ENCODE data around the gene HGFAC. TPM values are rescaled to one million over a fixed set of nuclear protein-coding genes. Genes with fewer than 3 reads are reported as not detected.

Gene HGFAC
- total RNA-seq, 2 donors from 2014 or later: 0.95 TPM; not detected in 1

- H3K36me3 ChIP-seq: no peaks in the 10 kb centered on the region
- H3K9me3 ChIP-seq: no peaks in the 10 kb centered on the region
- ATAC-seq (ENCODE audit: insufficient number of reproducible peaks, low FRiP score, low read depth) (no peak), DNase-seq (ENCODE audit: low spot score) (no peak)
- no peaks in the 10 kb centered on the region for H3K27me3 ChIP-seq (replicated peaks; ENCODE audit: insufficient read depth)
- TF ChIP-seq, protein P1, sequence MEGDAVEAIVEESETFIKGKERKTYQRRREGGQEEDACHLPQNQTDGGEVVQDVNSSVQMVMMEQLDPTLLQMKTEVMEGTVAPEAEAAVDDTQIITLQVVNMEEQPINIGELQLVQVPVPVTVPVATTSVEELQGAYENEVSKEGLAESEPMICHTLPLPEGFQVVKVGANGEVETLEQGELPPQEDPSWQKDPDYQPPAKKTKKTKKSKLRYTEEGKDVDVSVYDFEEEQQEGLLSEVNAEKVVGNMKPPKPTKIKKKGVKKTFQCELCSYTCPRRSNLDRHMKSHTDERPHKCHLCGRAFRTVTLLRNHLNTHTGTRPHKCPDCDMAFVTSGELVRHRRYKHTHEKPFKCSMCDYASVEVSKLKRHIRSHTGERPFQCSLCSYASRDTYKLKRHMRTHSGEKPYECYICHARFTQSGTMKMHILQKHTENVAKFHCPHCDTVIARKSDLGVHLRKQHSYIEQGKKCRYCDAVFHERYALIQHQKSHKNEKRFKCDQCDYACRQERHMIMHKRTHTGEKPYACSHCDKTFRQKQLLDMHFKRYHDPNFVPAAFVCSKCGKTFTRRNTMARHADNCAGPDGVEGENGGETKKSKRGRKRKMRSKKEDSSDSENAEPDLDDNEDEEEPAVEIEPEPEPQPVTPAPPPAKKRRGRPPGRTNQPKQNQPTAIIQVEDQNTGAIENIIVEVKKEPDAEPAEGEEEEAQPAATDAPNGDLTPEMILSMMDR (IDR thresholded peaks at IDR 0.05): no peak
- H3K4me3 ChIP-seq: no peak overlapping the region
- no peak overlapping the region for H3K27ac ChIP-seq
- no peaks in the 10 kb centered on the region for H3K4me1 ChIP-seq (ENCODE audit: control insufficient read depth in 1 of 2, low read depth in 2 of 2)
Observed at GRCh38 chr4:3443750-3444309, 2.1 kb downstream of the HGFAC start.

- H3K9me3 ChIP-seq: no peaks in the 10 kb centered on the region
- no peak overlapping the region for H3K4me3 ChIP-seq
- ATAC-seq (ENCODE audit: insufficient number of reproducible peaks, low FRiP score, low read depth) (no peak), DNase-seq (ENCODE audit: low spot score) (no peak)
- H3K36me3 ChIP-seq: no peaks in the 10 kb centered on the region
- H3K4me1 ChIP-seq (ENCODE audit: control insufficient read depth in 1 of 2, low read depth in 2 of 2): no peaks in the 10 kb centered on the region
- TF ChIP-seq, protein P1 (IDR thresholded peaks at IDR 0.05): no peak
- no peak overlapping the region for H3K27ac ChIP-seq
- H3K27me3 ChIP-seq (replicated peaks; ENCODE audit: insufficient read depth): no peaks in the 10 kb centered on the region
Observed at GRCh38 chr4:3444351-3445110, 2.8 kb downstream of the HGFAC start.

- H3K36me3 ChIP-seq: no peaks in the 10 kb centered on the region
- H3K27ac ChIP-seq: no peak overlapping the region
- ATAC-seq (ENCODE audit: insufficient number of reproducible peaks, low FRiP score, low read depth) (no peak), DNase-seq (ENCODE audit: low spot score) (no peak)
- no peaks in the 10 kb centered on the region for H3K27me3 ChIP-seq (replicated peaks; ENCODE audit: insufficient read depth)
- H3K4me3 ChIP-seq: no peak overlapping the region
- no peaks in the 10 kb centered on the region for H3K4me1 ChIP-seq (ENCODE audit: control insufficient read depth in 1 of 2, low read depth in 2 of 2)
- H3K9me3 ChIP-seq: no peaks in the 10 kb centered on the region
- TF ChIP-seq, protein P1 (IDR thresholded peaks at IDR 0.05): no peak
Observed at GRCh38 chr4:3445111-3445820, 3.5 kb downstream of the HGFAC start.

DNA sequence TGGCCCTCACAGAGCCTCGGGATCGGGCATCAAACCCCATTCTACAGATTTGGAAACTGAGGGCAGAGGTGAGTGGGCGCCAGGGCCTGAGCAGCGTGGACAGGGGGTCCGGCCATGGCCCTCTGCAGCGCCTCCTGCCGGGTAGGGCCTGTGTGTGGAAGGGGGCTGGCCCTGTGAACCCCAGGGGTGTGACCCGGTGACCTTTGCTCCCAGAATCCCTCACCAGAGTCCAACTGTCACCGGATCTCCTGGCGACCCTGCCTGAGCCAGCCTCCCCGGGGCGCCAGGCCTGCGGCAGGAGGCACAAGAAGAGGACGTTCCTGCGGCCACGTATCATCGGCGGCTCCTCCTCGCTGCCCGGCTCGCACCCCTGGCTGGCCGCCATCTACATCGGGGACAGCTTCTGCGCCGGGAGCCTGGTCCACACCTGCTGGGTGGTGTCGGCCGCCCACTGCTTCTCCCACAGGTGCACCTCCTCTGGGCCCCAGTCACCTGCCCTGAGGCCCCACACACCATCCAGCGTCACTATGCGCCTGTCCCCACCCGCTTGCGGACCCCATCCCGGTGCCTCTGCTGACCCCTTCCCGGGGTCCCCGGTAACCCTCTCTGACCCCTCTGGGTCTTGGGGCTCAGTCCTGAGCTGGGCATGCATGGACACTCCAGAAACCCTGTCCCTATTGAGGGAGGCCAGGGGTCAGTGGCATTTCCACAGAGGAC, 4.2 kb downstream of the HGFAC start:
- TF ChIP-seq, protein P1 (IDR thresholded peaks at IDR 0.05): no peak
- DNase-seq (ENCODE audit: low spot score) (no peak), ATAC-seq (ENCODE audit: insufficient number of reproducible peaks, low FRiP score, low read depth) (no peak)
- H3K9me3 ChIP-seq: no peaks in the 10 kb centered on the region
- no peaks in the 10 kb centered on the region for H3K36me3 ChIP-seq
- no peak overlapping the region for H3K27ac ChIP-seq
- no peak overlapping the region for H3K4me3 ChIP-seq
- no peaks in the 10 kb centered on the region for H3K27me3 ChIP-seq (replicated peaks; ENCODE audit: insufficient read depth)
- no peaks in the 10 kb centered on the region for H3K4me1 ChIP-seq (ENCODE audit: control insufficient read depth in 1 of 2, low read depth in 2 of 2)
